HepG2 (cell line): ENCODE data around the gene C2CD3. TPM values are rescaled to one million over a fixed set of nuclear protein-coding genes. Genes with fewer than 3 reads are reported as not detected.

ENCODE experiments used
- ATAC-seq: fragments of 200-7000 bp; cut with Tn5 transposase; 3 replicates; pipeline ENCODE4 v1.9.1; 2020; ENCODE audit warnings: mild to moderate bottlenecking, moderate library complexity
- BruUV-seq: library from RNA; stranded (reverse); fragments of 400-500 nt; replicated peaks from 2 replicates; lab custom pipeline; 2021; lab: Mats Ljungman, UMichigan
- CTCF ChIA-PET: fragments of 300-600 bp; formaldehyde crosslinking; extraction: SDS; loops from one replicate; lab custom pipeline; 2021; ENCODE audit warnings: low total read pairs, inconsistent platforms, low intra/inter-chr PET ratio; lab: Yijun Ruan, JAX
- POLR2A ChIA-PET: fragments of 350-600 bp; sonication (Branson Sonifier 250); formaldehyde crosslinking; loops from one replicate; lab custom pipeline; 2020; ENCODE audit warnings: antibody characterized with exemption, inconsistent platforms; lab: Yijun Ruan, JAX
- DNase-seq: peaks from one replicate; pipeline ENCODE4 v3.0.0-alpha.2; 2015; ENCODE audit warnings: low spot score
- FAIRE-seq: peaks from 3 replicates; lab custom pipeline; 2011; peaks lifted over from hg19 to GRCh38; lab: Jason Lieb, UNC
- H2AFZ ChIP-seq: one replicate; pipeline ENCODE4 v1.6.1; 2011; ENCODE audit warnings: low read length, inconsistent platforms
- H3K27ac ChIP-seq: fragments of 300-600 bp; 3 replicates; pipeline ENCODE4 v1.8.0; 2011; ENCODE audit warnings: mixed run types, mild to moderate bottlenecking, mixed read lengths, low read length, inconsistent platforms; ENCODE audit not compliant: insufficient read depth; ENCODE audit errors: extremely low read length
- H3K27me3 ChIP-seq, 2 experiments: fragments of 200-600 bp in 1 of 2; 2 replicates in 1 of 2; 3 replicates in 1 of 2; pipeline versions ENCODE4 v1.6.0 to v1.8.0; 2011; ENCODE audit warnings: low read length in 2 of 2, mild to moderate bottlenecking in 2 of 2, moderate library complexity in 2 of 2, inconsistent platforms in 1 of 2; ENCODE audit not compliant: insufficient read depth in 2 of 2, control insufficient read depth in 1 of 2
- H3K36me3 ChIP-seq, 2 experiments: fragments of 200-600 bp in 1 of 2; replicated peaks in 1 of 2; 2 replicates in 1 of 2; 3 replicates in 1 of 2; pipeline versions ENCODE4 v1.5.1 to v1.8.0; 2011; ENCODE audit warnings: low read length in 2 of 2, inconsistent platforms in 1 of 2; ENCODE audit not compliant: insufficient read depth in 2 of 2, control insufficient read depth in 1 of 2
- H3K4me1 ChIP-seq: 2 replicates; pipeline ENCODE4 v1.5.1; 2012; ENCODE audit warnings: low read length, inconsistent platforms; ENCODE audit not compliant: insufficient read depth
- H3K4me2 ChIP-seq: 2 replicates; pipeline ENCODE4 v1.6.0; 2011; ENCODE audit warnings: low read depth, low read length, inconsistent platforms
- H3K4me3 ChIP-seq, 3 experiments: fragments of 200-600 bp in 1 of 3; sonication (generic), shearing (Covaris generic) in 1 of 3; replicated peaks in 1 of 3; 2 replicates each; pipeline ENCODE4 v1.5.1; 2011 to 2016; ENCODE audit warnings: low read length in 3 of 3, inconsistent platforms in 2 of 3, low read depth in 2 of 3, mild to moderate bottlenecking in 2 of 3, control low read depth in 1 of 3, mixed read lengths in 1 of 3; ENCODE audit not compliant: insufficient read depth in 1 of 3
- H3K79me2 ChIP-seq: one replicate; pipeline ENCODE4 v1.6.1; 2011; ENCODE audit warnings: low read length, inconsistent platforms; ENCODE audit not compliant: insufficient read depth
- H3K9ac ChIP-seq: 2 replicates; pipeline ENCODE4 v1.6.0; 2011; ENCODE audit warnings: mild to moderate bottlenecking, low read depth, low read length, inconsistent platforms; ENCODE audit not compliant: insufficient read depth
- H3K9me3 ChIP-seq: 2 replicates; pipeline ENCODE4 v1.5.1; 2012; ENCODE audit warnings: mild to moderate bottlenecking, low read length
- H4K20me1 ChIP-seq: 2 replicates; pipeline ENCODE4 v1.6.0; 2011; ENCODE audit warnings: inconsistent platforms, mild to moderate bottlenecking, low read length, moderate library complexity; ENCODE audit not compliant: insufficient read depth
- CC2D1A ChIP-seq: sonication (generic); formaldehyde crosslinking; IDR thresholded peaks from 2 replicates; pipeline ENCODE4 v1.8.1; 2023; ENCODE audit warnings: mild to moderate bottlenecking, missing genetic modification reagents
- YEATS2 ChIP-seq: sonication (generic); formaldehyde crosslinking; IDR thresholded peaks from 2 replicates; pipeline ENCODE4 v1.4.0; 2020; ENCODE audit warnings: missing genetic modification reagents, borderline replicate concordance
- ZBTB3 ChIP-seq: sonication (generic); formaldehyde crosslinking; IDR thresholded peaks from 2 replicates; pipeline ENCODE4 v1.4.0; 2020; ENCODE audit warnings: low read depth, mild to moderate bottlenecking, moderate library complexity, missing genetic modification reagents, borderline replicate concordance
- WGBS: methylation state at CpG from one replicate; pipeline ENCODE4 v1.1.6; 2017; ENCODE audit warnings: low lambda C conversion rate; 5-methylcytosine and 5-hydroxymethylcytosine counted together
- in situ Hi-C: cut with HindIII; loops from 2 replicates; pipeline ENCODE4 v1.10.0; 2017; ENCODE audit warnings: low pct_unique_long_range_greater_than_20kb; ENCODE audit not compliant: extremely low pct_ligation_motif_present
- intact Hi-C: fragments of 100-400 bp; cut with micrococcal nuclease; formaldehyde crosslinking; loops from one replicate; pipeline ENCODE4 v1.10.0; 2022; ENCODE audit not compliant: unreplicated experiment
- polyA plus RNA-seq, 8 experiments: library from polyadenylated mRNA; depleted of rRNA in 3 of 8; stranded (reverse) in 7 of 8; unstranded in 1 of 8; fragments of >200 nt; fragmentation: Illumina TruSeq in 4 of 8; extraction: Trizol in 4 of 8; gene quantifications; 2 replicates each; pipeline versions ENCODE4 v1.2.1 to v1.2.3, GENCODE V29; 2011 to 2016; ENCODE audit warnings: low read depth in 4 of 8, missing spikeins in 1 of 8, mixed read lengths in 1 of 8; ENCODE audit not compliant: insufficient read depth in 1 of 8
- total RNA-seq, 5 experiments: library from RNA; depleted of rRNA; stranded (reverse); fragments of >200 nt; fragmentation: Illumina TruSeq; extraction: Trizol; gene quantifications; 2 replicates each; pipeline ENCODE4 v1.2.3, GENCODE V29; 2016; ENCODE audit warnings: low read depth in 1 of 5
- TF ChIP-seq, protein P1 (sequence below): IDR thresholded peaks from 2 replicates; pipeline ENCODE4 v1.6.1; 2016; ENCODE audit warnings: low read depth, missing genetic modification reagents, missing compliant biosample characterization
- TF ChIP-seq, protein P2 (sequence below): sonication (generic); formaldehyde crosslinking; IDR thresholded peaks from 2 replicates; pipeline ENCODE4 v1.9.0; 2021; ENCODE audit warnings: missing genetic modification reagents, borderline replicate concordance
- TF ChIP-seq, protein P3 (sequence below): sonication (generic); formaldehyde crosslinking; IDR thresholded peaks from 2 replicates; pipeline ENCODE4 v1.5.1; 2020; ENCODE audit warnings: missing genetic modification reagents, mild to moderate bottlenecking, borderline replicate concordance

The C2CD3 gene
- total and polyA plus RNA-seq, 2 of the 13 experiments (the other 11 are each of a cell fraction or from before 2014, with no cell fraction given): 5.5 to 6.4 TPM

DNA sequence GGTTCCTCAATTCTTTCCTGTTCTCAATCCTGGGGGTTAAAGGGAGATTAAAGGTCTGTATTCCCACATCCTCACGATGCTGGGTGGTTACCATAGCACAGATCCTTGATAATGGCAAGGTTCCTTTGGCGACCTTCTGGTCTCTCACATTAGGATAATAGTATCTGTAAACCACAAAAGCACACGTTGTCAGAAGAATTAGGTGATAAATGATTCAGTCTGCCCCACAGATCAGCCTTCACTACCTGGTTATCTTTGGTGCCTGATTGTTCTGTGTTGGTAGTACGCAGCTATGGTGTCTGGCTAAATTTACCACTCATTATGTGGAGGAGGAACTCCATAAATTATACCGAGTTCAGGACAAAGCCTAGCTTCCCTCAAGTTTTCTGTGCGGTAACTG is 78.4 kb downstream of the C2CD3 start (continued):
- TF ChIP-seq, protein P1, sequence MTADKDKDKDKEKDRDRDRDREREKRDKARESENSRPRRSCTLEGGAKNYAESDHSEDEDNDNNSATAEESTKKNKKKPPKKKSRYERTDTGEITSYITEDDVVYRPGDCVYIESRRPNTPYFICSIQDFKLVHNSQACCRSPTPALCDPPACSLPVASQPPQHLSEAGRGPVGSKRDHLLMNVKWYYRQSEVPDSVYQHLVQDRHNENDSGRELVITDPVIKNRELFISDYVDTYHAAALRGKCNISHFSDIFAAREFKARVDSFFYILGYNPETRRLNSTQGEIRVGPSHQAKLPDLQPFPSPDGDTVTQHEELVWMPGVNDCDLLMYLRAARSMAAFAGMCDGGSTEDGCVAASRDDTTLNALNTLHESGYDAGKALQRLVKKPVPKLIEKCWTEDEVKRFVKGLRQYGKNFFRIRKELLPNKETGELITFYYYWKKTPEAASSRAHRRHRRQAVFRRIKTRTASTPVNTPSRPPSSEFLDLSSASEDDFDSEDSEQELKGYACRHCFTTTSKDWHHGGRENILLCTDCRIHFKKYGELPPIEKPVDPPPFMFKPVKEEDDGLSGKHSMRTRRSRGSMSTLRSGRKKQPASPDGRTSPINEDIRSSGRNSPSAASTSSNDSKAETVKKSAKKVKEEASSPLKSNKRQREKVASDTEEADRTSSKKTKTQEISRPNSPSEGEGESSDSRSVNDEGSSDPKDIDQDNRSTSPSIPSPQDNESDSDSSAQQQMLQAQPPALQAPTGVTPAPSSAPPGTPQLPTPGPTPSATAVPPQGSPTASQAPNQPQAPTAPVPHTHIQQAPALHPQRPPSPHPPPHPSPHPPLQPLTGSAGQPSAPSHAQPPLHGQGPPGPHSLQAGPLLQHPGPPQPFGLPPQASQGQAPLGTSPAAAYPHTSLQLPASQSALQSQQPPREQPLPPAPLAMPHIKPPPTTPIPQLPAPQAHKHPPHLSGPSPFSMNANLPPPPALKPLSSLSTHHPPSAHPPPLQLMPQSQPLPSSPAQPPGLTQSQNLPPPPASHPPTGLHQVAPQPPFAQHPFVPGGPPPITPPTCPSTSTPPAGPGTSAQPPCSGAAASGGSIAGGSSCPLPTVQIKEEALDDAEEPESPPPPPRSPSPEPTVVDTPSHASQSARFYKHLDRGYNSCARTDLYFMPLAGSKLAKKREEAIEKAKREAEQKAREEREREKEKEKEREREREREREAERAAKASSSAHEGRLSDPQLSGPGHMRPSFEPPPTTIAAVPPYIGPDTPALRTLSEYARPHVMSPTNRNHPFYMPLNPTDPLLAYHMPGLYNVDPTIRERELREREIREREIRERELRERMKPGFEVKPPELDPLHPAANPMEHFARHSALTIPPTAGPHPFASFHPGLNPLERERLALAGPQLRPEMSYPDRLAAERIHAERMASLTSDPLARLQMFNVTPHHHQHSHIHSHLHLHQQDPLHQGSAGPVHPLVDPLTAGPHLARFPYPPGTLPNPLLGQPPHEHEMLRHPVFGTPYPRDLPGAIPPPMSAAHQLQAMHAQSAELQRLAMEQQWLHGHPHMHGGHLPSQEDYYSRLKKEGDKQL (CRISPR knock-in tag): no peak
- TF ChIP-seq YEATS2 (CRISPR knock-in tag) (no peak), ZBTB3 (CRISPR knock-in tag) (no peak)

DNA sequence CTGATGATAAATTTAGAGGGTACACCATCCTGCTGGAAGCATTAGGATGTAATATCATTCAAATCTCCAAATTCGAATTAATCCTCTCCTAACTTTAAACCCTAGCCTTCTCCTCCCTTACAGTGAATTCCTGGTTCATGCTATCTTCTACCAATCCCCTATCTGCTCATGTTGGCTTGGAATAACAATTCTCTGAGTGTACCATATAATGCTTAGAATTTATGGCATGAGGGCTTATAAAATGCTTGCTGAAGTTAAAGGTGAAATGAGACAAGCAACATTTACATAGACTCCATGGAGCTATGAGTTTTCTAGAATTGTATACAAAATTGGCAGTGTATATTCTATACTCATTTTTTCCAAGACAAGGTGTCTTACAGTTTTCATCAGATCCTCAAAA is 79.3 kb downstream of the C2CD3 start:
- POLR2A ChIA-PET: no interaction called here
- H3K4me1 ChIP-seq: no peaks in the 10 kb centered on the region
- H3K79me2 ChIP-seq: no peaks in the 10 kb centered on the region
- no peak overlapping the region for H3K27ac ChIP-seq
- CTCF ChIA-PET: no interaction called here
- DNase-seq (no peak), FAIRE-seq (no peak), ATAC-seq (no peak)
- TF ChIP-seq, protein P2, sequence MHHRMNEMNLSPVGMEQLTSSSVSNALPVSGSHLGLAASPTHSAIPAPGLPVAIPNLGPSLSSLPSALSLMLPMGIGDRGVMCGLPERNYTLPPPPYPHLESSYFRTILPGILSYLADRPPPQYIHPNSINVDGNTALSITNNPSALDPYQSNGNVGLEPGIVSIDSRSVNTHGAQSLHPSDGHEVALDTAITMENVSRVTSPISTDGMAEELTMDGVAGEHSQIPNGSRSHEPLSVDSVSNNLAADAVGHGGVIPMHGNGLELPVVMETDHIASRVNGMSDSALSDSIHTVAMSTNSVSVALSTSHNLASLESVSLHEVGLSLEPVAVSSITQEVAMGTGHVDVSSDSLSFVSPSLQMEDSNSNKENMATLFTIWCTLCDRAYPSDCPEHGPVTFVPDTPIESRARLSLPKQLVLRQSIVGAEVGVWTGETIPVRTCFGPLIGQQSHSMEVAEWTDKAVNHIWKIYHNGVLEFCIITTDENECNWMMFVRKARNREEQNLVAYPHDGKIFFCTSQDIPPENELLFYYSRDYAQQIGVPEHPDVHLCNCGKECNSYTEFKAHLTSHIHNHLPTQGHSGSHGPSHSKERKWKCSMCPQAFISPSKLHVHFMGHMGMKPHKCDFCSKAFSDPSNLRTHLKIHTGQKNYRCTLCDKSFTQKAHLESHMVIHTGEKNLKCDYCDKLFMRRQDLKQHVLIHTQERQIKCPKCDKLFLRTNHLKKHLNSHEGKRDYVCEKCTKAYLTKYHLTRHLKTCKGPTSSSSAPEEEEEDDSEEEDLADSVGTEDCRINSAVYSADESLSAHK (CRISPR knock-in tag): no peak
- no peak for TF ChIP-seq CC2D1A (CRISPR knock-in tag)
- TF ChIP-seq, protein P3, sequence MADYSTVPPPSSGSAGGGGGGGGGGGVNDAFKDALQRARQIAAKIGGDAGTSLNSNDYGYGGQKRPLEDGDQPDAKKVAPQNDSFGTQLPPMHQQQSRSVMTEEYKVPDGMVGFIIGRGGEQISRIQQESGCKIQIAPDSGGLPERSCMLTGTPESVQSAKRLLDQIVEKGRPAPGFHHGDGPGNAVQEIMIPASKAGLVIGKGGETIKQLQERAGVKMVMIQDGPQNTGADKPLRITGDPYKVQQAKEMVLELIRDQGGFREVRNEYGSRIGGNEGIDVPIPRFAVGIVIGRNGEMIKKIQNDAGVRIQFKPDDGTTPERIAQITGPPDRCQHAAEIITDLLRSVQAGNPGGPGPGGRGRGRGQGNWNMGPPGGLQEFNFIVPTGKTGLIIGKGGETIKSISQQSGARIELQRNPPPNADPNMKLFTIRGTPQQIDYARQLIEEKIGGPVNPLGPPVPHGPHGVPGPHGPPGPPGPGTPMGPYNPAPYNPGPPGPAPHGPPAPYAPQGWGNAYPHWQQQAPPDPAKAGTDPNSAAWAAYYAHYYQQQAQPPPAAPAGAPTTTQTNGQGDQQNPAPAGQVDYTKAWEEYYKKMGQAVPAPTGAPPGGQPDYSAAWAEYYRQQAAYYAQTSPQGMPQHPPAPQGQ (CRISPR knock-in tag): no peak
- no peak overlapping the region for H2AFZ ChIP-seq
- H3K4me2 ChIP-seq: no peak overlapping the region
- in situ Hi-C loops: loop anchor here (10.0 kb wide), 1 partner anchor 127 kb away; no protein-coding TSS in a partner anchor
- 46% methylated on average over 1 of the region's 1 CpG for WGBS
- no peaks in the 10 kb centered on the region for H3K27me3 ChIP-seq
- H3K9ac ChIP-seq: no peak overlapping the region
- BruUV-seq: no TSS peak
- intact Hi-C loops: no loop called here
- no peaks in the 10 kb centered on the region for H3K9me3 ChIP-seq
- H3K4me3 ChIP-seq: no peak overlapping the region
- peaks cover 0 to 11% of the 10 kb centered on the region in 2 experiments; a peak in 3 of 5 replicates for H3K36me3 ChIP-seq
- H4K20me1 ChIP-seq: no peaks in the 10 kb centered on the region
